Suprapubic skin (tissue), 4 donors: Measurements from ENCODE around the gene THEM5.

Experiments used
- CTCF ChIP-seq, 2 donors: fragments of 200-600 bp in 1 of 2; fragments of 450-650 bp in 1 of 2; sonication (generic) in 1 of 2; IDR thresholded peaks; one replicate each; pipeline ENCODE4 v1.5.1; 2016 to 2019; ENCODE audit warnings: antibody characterized with exemption in 2 of 2, mild to moderate bottlenecking in 1 of 2, moderate library complexity in 1 of 2
- EP300 ChIP-seq: sonication (generic); formaldehyde crosslinking; IDR thresholded peaks from one replicate; pipeline ENCODE4 v1.6.1; 2017; ENCODE audit warnings: antibody characterized with exemption
- POLR2A ChIP-seq, 2 donors: fragments of 450-650 bp; IDR thresholded peaks; one replicate each; pipeline ENCODE4 v1.6.1; 2017; ENCODE audit warnings: antibody characterized with exemption in 2 of 2, mild to moderate bottlenecking in 2 of 2, moderate library complexity in 2 of 2
- POLR2AphosphoS5 ChIP-seq, 3 donors: sonication (generic); formaldehyde crosslinking; IDR thresholded peaks; one replicate each; pipeline ENCODE4 v1.6.1; 2017; ENCODE audit warnings: antibody characterized with exemption in 3 of 3

DNA sequence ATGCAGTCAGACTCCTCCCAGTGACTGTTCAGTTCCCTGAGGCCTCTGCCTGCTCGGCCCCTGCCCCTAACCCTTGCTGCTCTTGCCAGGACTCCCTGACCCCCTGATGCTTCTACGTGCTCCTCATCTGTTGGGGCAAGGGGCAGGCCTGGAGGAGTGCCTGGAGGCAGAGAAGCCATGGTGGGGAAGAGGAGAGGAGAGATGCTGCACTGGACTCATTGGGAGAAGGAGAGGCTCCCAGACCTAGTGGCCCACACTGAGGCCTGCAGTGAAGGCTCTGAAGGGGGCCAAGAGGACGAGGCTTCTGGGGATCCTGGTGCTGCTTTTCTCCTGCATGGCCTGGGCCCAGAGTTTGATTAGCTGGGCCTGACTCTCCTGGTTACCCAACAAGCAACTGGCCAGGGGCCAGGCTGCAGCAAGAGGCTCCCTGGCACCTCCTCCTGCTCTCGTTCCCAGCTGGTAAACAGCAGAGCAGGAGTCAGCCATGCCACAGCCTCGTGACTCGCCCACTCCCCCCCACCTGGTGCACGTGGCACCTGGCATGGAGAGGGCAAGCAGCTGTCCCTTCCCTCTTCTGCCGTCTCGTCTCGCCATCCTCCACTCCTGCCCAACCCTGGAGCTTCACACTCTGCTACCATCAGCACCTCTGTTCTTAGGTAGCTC lies 21.1 kb downstream of the THEM5 start:
- TF ChIP-seq CTCF (IDR thresholded peaks at IDR 0.05) (no peak), POLR2A (IDR thresholded peaks at IDR 0.05) (no peak), EP300 (no peak), POLR2AphosphoS5 (IDR thresholded peaks at IDR 0.05) (peak in 1 of 3 donors; percentile 15)
